LNCaP clone FGC (cell line): ENCODE data around the gene PLA2R1.
A peak's percentile ranks its signal among the peaks of the same experiment; 100 is the strongest.

Experiments
- DNase-seq: peaks from one replicate; pipeline ENCODE4 v3.0.0-alpha.2; 2011; ENCODE audit warnings: low read depth
- H3K4me3 ChIP-seq: 2 replicates; pipeline ENCODE4 v1.5.1; 2011; ENCODE audit warnings: mild to moderate bottlenecking, low read depth, low read length, control low read depth
- CTCF ChIP-seq: IDR thresholded peaks from 2 replicates; pipeline ENCODE4 v1.5.1; 2012; ENCODE audit warnings: mild to moderate bottlenecking; ENCODE audit not compliant: control insufficient read depth, insufficient read depth; ENCODE audit errors: extremely low read depth

The PLA2R1 gene

GRCh38 chr2:159933040-159933726 is 129.2 kb downstream of the PLA2R1 start:
- no peak overlapping the region for H3K4me3 ChIP-seq
- no peak for DNase-seq
- TF ChIP-seq CTCF = no peak

GRCh38 chr2:159926695-159927094 is 135.7 kb downstream of the PLA2R1 start:
- no peak overlapping the region for H3K4me3 ChIP-seq
- no peak for DNase-seq
- no peak for TF ChIP-seq CTCF

GRCh38 chr2:159925975-159926374 is 136.4 kb downstream of the PLA2R1 start:
- no peak overlapping the region for H3K4me3 ChIP-seq
- no peak for DNase-seq
- no peak for TF ChIP-seq CTCF

- DNase-seq = no peak
- no peak for TF ChIP-seq CTCF
Observed at GRCh38 chr2:159922563-159922962, 139.9 kb downstream of the PLA2R1 start.

GRCh38 chr2:159921752-159922404 is 140.5 kb downstream of the PLA2R1 start:
- DNase-seq = no peak
- no peak overlapping the region for H3K4me3 ChIP-seq
- TF ChIP-seq CTCF = peak; percentile 69

More at GRCh38 chr2:159922563-159922962, 139.9 kb downstream of the PLA2R1 start:
- H3K4me3 ChIP-seq = no peak overlapping the region

- DNase-seq = no peak
- no peak for TF ChIP-seq CTCF
Observed at GRCh38 chr2:159916511-159916910, 145.9 kb downstream of the PLA2R1 start.

More at GRCh38 chr2:159916511-159916910, 145.9 kb downstream of the PLA2R1 start:
- no peak overlapping the region for H3K4me3 ChIP-seq
